Measurements from ENCODE around the gene PLA2G2F.
A peak's percentile ranks its signal among the peaks of the same experiment; 100 is the strongest.

PLA2G2F gene

DNA sequence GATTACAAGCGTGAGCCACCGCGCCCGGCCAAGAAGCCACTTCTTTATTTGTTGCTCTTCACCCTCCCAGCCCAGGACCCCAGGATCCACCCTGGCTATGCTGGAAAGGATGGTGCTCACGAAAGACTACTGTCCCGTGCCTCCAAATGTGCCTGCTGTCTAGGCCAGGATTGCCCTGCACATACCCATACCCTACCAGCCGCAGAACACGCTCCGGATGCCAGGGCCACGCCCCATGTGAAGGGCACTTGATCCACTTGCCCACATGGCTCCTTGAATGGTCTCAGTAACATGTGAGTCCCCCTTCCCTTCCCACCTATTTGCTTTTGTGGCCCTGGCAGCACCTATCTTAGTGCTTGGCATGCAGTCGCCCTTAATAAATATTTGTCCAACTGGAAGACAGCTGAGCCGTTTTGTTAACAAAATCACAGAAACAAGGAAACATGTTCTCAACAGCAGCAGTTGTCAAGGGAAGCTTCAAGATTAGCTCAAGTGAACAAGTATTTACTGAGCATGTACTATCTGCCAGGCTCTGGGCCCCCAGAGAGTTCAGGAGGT is 33.0 kb downstream of the PLA2G2F start:
- no peak overlapping the region for H4K91ac ChIP-seq (ENCODE audit: low read depth, low read length, poor library complexity)
- no peak overlapping the region for H3K4ac ChIP-seq (ENCODE audit: low read length)
- no peak overlapping the region for H2AK5ac ChIP-seq (ENCODE audit: low read depth, low read length)
- H3K9ac ChIP-seq (ENCODE audit: low read depth, low read length, poor library complexity): no peak overlapping the region
- H3K4me3 ChIP-seq (ENCODE audit: low read length in 2 of 2): no peak overlapping the region
- peaks cover 0 to 9% (median 0%) of the 10 kb centered on the region in 3 experiments for H3K27me3 ChIP-seq (ENCODE audit: control insufficient read depth in 3 of 3, insufficient read depth in 3 of 3, low read depth in 1 of 3, low read length in 3 of 3)
- no peaks in the 10 kb centered on the region for H3K36me3 ChIP-seq (replicated peaks in 1 of 2; ENCODE audit: control insufficient read depth in 2 of 2, insufficient read depth in 2 of 2, low read length in 2 of 2)
- H4K8ac ChIP-seq (ENCODE audit: low read depth, low read length): no peak overlapping the region
- no peak overlapping the region for H3K18ac ChIP-seq (ENCODE audit: low read length)
- H3K9me3 ChIP-seq (replicated peaks in 1 of 2; ENCODE audit: control insufficient read depth in 2 of 2, insufficient read depth in 1 of 2, low read depth in 1 of 2, low read length in 2 of 2): no peaks in the 10 kb centered on the region
- peaks cover 0 to 2% of the 10 kb centered on the region in 2 donors for H3K4me1 ChIP-seq (ENCODE audit: control insufficient read depth in 2 of 2, insufficient read depth in 1 of 2, low read depth in 1 of 2, low read length in 2 of 2)
- no peak overlapping the region for H3K27ac ChIP-seq (replicated peaks; ENCODE audit: low read length)
- no peak overlapping the region for H2BK12ac ChIP-seq (ENCODE audit: low read length)
- no peak overlapping the region for H3K14ac ChIP-seq (ENCODE audit: low read length)
- H3K79me1 ChIP-seq (ENCODE audit: low read depth, low read length): no peaks in the 10 kb centered on the region
- H3K4me2 ChIP-seq (ENCODE audit: insufficient read depth, low read length, poor library complexity, severe bottlenecking): no peak overlapping the region
- WGBS, 2 donors (ENCODE audit: extremely low coverage in 2 of 2, insufficient read length in 2 of 2, insufficient replicate concordance in 1 of 2): no CpG with 5 or more reads among the region's 12 CpGs
- no peak overlapping the region for H2AFZ ChIP-seq (ENCODE audit: low read length)
- no peak for DNase-seq (ENCODE audit: low spot score)
- no peak overlapping the region for H2BK120ac ChIP-seq (ENCODE audit: low read depth, low read length)
- H3K23ac ChIP-seq (ENCODE audit: low read depth, low read length, poor library complexity): no peak overlapping the region
- H2BK5ac ChIP-seq (ENCODE audit: low read length): no peak overlapping the region
- no peak overlapping the region for H2BK15ac ChIP-seq (ENCODE audit: low read length)

DNA sequence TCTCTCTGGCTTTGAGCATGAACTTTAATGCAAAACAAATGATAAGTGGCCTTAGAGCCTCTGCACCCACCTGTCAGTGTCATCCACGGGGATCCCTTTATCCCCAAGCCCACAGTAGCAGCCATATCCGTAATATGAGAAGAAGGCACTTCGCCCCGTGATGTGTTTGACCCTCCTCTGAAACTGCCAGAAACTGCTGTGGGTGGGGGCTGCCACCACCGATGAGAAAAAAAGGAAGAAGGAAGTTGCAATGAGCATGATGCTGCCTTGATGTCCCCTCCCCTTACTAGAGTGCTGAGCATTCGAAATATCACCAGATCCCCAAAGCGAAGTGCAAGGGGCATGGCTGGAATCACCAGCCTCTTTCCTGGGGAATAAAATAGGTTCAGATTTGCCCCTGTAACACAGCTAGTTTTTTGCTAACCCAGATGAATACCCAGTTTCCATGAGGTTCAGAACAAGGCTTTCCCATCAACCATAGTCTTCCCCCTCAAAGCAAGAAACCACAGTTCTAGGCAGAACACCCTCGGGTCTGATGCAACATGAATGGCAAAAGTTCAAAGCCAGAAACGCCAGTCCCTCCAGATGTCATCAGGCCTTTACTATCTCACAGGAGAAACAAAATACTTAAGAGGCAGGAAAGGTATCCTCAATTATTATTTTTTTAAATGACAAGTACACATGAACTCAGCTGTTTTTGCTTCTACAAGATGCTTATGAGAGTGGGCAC is 36.0 kb downstream of the PLA2G2F start:
- Histone ChIP-seq H3K4ac (ENCODE audit: low read length) (no peak overlapping the region), H2BK15ac (ENCODE audit: low read length) (no peak overlapping the region), H3K23ac (ENCODE audit: low read depth, low read length, poor library complexity) (no peak overlapping the region), H3K4me1 (ENCODE audit: control insufficient read depth in 2 of 2, insufficient read depth in 1 of 2, low read depth in 1 of 2, low read length in 2 of 2) (no peaks in the 10 kb centered on the region), H3K27ac (replicated peaks; ENCODE audit: low read length) (no peak overlapping the region), H3K18ac (ENCODE audit: low read length) (no peak overlapping the region), H4K91ac (ENCODE audit: low read depth, low read length, poor library complexity) (no peak overlapping the region), H3K4me3 (ENCODE audit: low read length in 2 of 2) (no peak overlapping the region), H3K79me1 (ENCODE audit: low read depth, low read length) (no peaks in the 10 kb centered on the region), H3K14ac (ENCODE audit: low read length) (no peak overlapping the region), H4K8ac (ENCODE audit: low read depth, low read length) (no peak overlapping the region), H2AFZ (ENCODE audit: low read length) (no peak overlapping the region), H3K36me3 (replicated peaks in 1 of 2; ENCODE audit: control insufficient read depth in 2 of 2, insufficient read depth in 2 of 2, low read length in 2 of 2) (no peaks in the 10 kb centered on the region), H3K4me2 (ENCODE audit: insufficient read depth, low read length, poor library complexity, severe bottlenecking) (no peak overlapping the region), H2BK120ac (ENCODE audit: low read depth, low read length) (no peak overlapping the region), H2BK12ac (ENCODE audit: low read length) (no peak overlapping the region), H3K27me3 (ENCODE audit: control insufficient read depth in 3 of 3, insufficient read depth in 3 of 3, low read depth in 1 of 3, low read length in 3 of 3) (peaks cover 0 to 16% (median 0%) of the 10 kb centered on the region in 3 experiments), H3K9me3 (replicated peaks in 1 of 2; ENCODE audit: control insufficient read depth in 2 of 2, insufficient read depth in 1 of 2, low read depth in 1 of 2, low read length in 2 of 2) (peaks cover 0 to 4% of the 10 kb centered on the region in 2 donors), H2BK5ac (ENCODE audit: low read length) (no peak overlapping the region), H2AK5ac (ENCODE audit: low read depth, low read length) (no peak overlapping the region), H3K9ac (ENCODE audit: low read depth, low read length, poor library complexity) (no peak overlapping the region)
- no peak for DNase-seq (ENCODE audit: low spot score)
- no CpG with 5 or more reads among the region's 9 CpGs for WGBS, 2 donors (ENCODE audit: extremely low coverage in 2 of 2, insufficient read length in 2 of 2, insufficient replicate concordance in 1 of 2)

DNA sequence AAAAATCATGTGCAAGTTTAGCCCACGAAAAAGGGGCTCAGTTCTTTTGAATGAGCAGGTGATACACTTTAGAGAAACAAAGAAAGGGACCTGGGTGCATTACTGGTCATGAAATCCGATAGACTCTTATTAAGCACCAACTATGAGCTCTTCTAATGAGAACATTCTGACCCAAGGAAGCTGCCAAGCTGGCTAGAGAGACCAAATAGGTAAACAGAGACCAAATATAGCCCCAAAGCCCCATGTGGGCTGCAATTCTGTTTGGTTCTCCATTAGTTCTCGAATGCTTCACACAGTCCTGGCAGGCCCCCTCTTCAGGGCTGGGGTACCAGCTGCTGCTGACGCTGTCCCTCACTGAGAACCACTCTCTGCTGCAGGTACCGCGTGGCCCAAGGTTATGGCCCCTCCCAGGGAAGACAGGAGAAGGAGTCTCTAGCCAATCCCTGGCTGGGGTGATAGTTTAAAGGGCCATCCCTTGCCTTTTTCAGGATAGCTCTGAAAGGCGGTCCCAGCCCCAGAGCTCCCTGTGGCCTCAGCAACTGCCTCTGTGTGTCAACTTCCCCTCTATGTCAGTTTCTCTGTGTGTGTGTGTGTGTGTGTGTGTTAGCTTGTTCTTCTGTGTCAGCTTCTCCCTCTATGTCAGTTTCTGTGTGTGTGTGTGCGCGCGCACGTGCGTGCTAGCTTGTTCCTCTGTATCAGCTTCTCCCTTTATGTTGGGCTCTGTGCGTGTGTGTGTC is 39.7 kb downstream of the PLA2G2F start:
- Histone ChIP-seq H2BK120ac (ENCODE audit: low read depth, low read length) (no peak overlapping the region), H4K8ac (ENCODE audit: low read depth, low read length) (no peak overlapping the region), H3K23ac (ENCODE audit: low read depth, low read length, poor library complexity) (no peak overlapping the region), H2AFZ (ENCODE audit: low read length) (no peak overlapping the region), H3K9ac (ENCODE audit: low read depth, low read length, poor library complexity) (no peak overlapping the region), H3K36me3 (replicated peaks in 1 of 2; ENCODE audit: control insufficient read depth in 2 of 2, insufficient read depth in 2 of 2, low read length in 2 of 2) (no peaks in the 10 kb centered on the region), H3K4me2 (ENCODE audit: insufficient read depth, low read length, poor library complexity, severe bottlenecking) (no peak overlapping the region), H2AK5ac (ENCODE audit: low read depth, low read length) (no peak overlapping the region), H3K18ac (ENCODE audit: low read length) (no peak overlapping the region), H3K14ac (ENCODE audit: low read length) (peak overlapping the region; percentile 32), H4K91ac (ENCODE audit: low read depth, low read length, poor library complexity) (no peak overlapping the region), H3K9me3 (replicated peaks in 1 of 2; ENCODE audit: control insufficient read depth in 2 of 2, insufficient read depth in 1 of 2, low read depth in 1 of 2, low read length in 2 of 2) (peaks cover 0 to 4% of the 10 kb centered on the region in 2 donors), H3K4me3 (ENCODE audit: low read length in 2 of 2) (peak overlapping the region in 1 of 2 donors; percentile 27), H2BK12ac (ENCODE audit: low read length) (no peak overlapping the region), H3K79me1 (ENCODE audit: low read depth, low read length) (no peaks in the 10 kb centered on the region), H3K27ac (replicated peaks; ENCODE audit: low read length) (no peak overlapping the region), H2BK15ac (ENCODE audit: low read length) (no peak overlapping the region), H2BK5ac (ENCODE audit: low read length) (no peak overlapping the region), H3K4ac (ENCODE audit: low read length) (no peak overlapping the region), H3K4me1 (ENCODE audit: control insufficient read depth in 2 of 2, insufficient read depth in 1 of 2, low read depth in 1 of 2, low read length in 2 of 2) (no peaks in the 10 kb centered on the region), H3K27me3 (ENCODE audit: control insufficient read depth in 3 of 3, insufficient read depth in 3 of 3, low read depth in 1 of 3, low read length in 3 of 3) (peaks cover 0 to 15% (median 0%) of the 10 kb centered on the region in 3 experiments)
- DNase-seq (ENCODE audit: low spot score): no peak
- no CpG with 5 or more reads among the region's 13 CpGs for WGBS, 2 donors (ENCODE audit: extremely low coverage in 2 of 2, insufficient read length in 2 of 2, insufficient replicate concordance in 1 of 2)
